ENCODE results near the gene MLXIP.
A peak's percentile ranks its signal among the peaks of the same experiment; 100 is the strongest.

Gene MLXIP

GRCh38 chr12:122059203-122059960, 19.2 kb upstream of the MLXIP start:
- DNase-seq (ENCODE audit: low spot score): no peak
- no peak for TF ChIP-seq CTCF (IDR thresholded peaks at IDR 0.05; ENCODE audit: extremely low read depth, insufficient read depth, missing control alignments)
- in situ Hi-C loops (cut with MboI; ENCODE audit: low pct_unique_long_range_greater_than_20kb, low sequenced_read_pairs, unreplicated experiment): loop anchor here (10.0 kb wide), 1 partner anchor 125 kb away; the partner anchor contains the start of gene LRRC43

- DNase-seq (ENCODE audit: low spot score): no peak
- TF ChIP-seq CTCF (IDR thresholded peaks at IDR 0.05; ENCODE audit: extremely low read depth, insufficient read depth, missing control alignments): no peak
- in situ Hi-C loops (cut with MboI; ENCODE audit: low pct_unique_long_range_greater_than_20kb, low sequenced_read_pairs, unreplicated experiment): no loop called here
Observed at GRCh38 chr12:122060081-122060501, 18.5 kb upstream of the MLXIP start.

GRCh38 chr12:122061253-122061652, 17.3 kb upstream of the MLXIP start:
- no peak for DNase-seq (ENCODE audit: low spot score)
- in situ Hi-C loops (cut with MboI; ENCODE audit: low pct_unique_long_range_greater_than_20kb, low sequenced_read_pairs, unreplicated experiment): no loop called here
- no peak for TF ChIP-seq CTCF (IDR thresholded peaks at IDR 0.05; ENCODE audit: extremely low read depth, insufficient read depth, missing control alignments)

GRCh38 chr12:122062832-122063693, 15.5 kb upstream of the MLXIP start:
- in situ Hi-C loops (cut with MboI; ENCODE audit: low pct_unique_long_range_greater_than_20kb, low sequenced_read_pairs, unreplicated experiment): no loop called here
- no peak for TF ChIP-seq CTCF (IDR thresholded peaks at IDR 0.05; ENCODE audit: extremely low read depth, insufficient read depth, missing control alignments)
- DNase-seq (ENCODE audit: low spot score): no peak

- DNase-seq (ENCODE audit: low spot score): no peak
- no peak for TF ChIP-seq CTCF (IDR thresholded peaks at IDR 0.05; ENCODE audit: extremely low read depth, insufficient read depth, missing control alignments)
- in situ Hi-C loops (cut with MboI; ENCODE audit: low pct_unique_long_range_greater_than_20kb, low sequenced_read_pairs, unreplicated experiment): no loop called here
Observed at GRCh38 chr12:122063694-122064024, 14.9 kb upstream of the MLXIP start.

GRCh38 chr12:122064025-122064777, 14.4 kb upstream of the MLXIP start:
- peak; percentile 69 for DNase-seq (ENCODE audit: low spot score)
- TF ChIP-seq CTCF (IDR thresholded peaks at IDR 0.05; ENCODE audit: extremely low read depth, insufficient read depth, missing control alignments): no peak
- in situ Hi-C loops (cut with MboI; ENCODE audit: low pct_unique_long_range_greater_than_20kb, low sequenced_read_pairs, unreplicated experiment): no loop called here

Measured in GM13977 (cell line).